GM18951 (cell line): ENCODE measurements around the gene HLA-DRB5.
"Not testable (repeated sequence)": the region's sequence is repeated elsewhere in the genome, so short reads cannot be mapped to it uniquely, and the experiment has no call there.

Source experiments
- POLR2A ChIP-seq: IDR thresholded peaks from 4 replicates; pipeline ENCODE4 v1.6.1; 2011; ENCODE audit warnings: mild to moderate bottlenecking; ENCODE audit not compliant: insufficient read length, insufficient read depth; ENCODE audit errors: extremely low read depth
- in situ Hi-C: fragments of 300-500 bp; cut with MboI; formaldehyde crosslinking; loops from one replicate; pipeline ENCODE4 v1.12.0; 2022; ENCODE audit warnings: low sequenced_read_pairs, mixed read lengths, inconsistent platforms; ENCODE audit not compliant: unreplicated experiment

The HLA-DRB5 gene

DNA sequence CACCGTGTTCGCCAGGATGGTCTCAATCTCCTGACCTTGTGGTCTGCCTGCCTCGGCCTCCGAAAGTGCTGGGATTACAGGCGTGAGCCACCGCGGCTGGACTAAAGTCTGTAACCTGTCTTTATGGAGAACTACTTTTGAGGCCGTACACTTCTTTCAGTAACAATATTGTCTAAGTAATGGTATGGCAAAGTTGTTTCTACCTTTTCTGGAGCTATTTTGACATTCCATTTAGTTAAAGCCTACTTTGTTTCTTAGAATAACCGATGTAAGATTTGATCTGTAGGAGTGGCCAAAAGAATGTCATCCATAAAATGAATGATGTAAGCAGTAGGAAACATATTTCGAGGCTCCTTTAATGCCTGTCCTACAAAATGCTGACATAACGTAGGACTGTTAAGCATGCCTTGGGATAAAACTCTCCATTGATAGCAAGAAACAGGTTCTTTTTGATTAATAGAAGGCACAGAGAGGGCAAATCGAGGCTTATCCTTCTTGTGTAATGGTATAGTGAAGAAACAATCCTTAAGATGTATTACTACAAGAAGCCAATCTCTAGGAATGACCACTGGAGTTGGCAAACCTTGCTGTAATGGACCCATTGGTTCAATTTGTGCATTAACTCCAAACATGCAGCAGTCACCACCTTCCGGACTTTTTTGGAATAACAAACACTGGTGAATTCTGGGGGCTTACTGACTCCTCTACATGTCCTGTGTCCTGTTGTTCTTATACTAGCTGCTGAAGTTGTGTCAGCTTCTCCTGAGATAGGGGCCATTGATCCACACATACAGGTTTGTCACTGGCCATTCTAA is 54.5 kb downstream of the HLA-DRB5 start:
- TF ChIP-seq POLR2A: no peak
- in situ Hi-C loops: no loop called here

DNA sequence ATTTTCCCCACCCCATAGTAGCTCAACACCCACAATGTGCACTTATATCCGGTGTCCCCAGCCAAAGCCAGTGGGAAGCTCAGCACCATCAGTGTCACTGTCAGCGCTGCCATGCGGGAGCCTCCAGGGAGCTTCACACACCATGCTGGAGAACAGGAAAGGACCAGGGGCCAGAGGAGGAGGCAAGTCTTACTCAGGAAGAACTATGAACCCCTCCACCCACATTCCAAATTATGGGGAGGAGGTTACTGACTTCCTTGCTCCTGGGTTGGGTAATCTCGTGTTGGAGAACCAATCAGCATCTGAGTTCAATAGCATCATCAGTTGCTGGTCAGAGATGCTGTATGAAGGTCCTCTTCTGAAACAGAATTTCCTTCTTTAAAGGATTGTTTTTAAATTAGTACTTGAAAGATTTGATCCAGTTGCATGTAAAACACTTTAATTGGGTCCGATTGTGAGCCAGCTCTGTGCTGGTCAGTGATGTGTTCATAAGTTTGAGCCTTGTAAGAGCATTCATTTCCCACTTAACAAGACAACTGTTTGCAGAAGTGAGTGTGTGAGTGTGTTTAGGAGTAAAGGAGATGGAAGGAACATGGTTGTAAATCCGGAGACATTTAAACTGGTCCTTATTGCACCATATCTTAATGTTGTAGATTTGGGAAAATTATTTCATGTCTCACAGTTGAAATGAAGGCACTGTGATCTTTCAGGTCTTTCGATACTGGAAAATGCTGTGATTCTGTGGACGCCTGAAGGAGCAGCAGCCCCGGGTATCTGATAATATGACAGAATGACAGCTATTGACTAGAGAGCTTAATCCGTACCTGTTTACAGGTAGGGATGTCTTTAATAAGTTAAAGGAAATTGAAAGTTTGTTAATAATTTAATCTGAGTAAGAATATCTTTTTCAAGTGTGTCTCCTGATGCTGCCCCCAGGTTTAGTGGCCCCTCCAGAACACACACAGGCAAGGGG is 56.4 kb downstream of the HLA-DRB5 start:
- TF ChIP-seq POLR2A: peak; percentile 48
- in situ Hi-C loops: loop anchor here (5.0 kb wide), 1 partner anchor 114 kb away; the partner anchor contains the start of gene HLA-DRB1

DNA sequence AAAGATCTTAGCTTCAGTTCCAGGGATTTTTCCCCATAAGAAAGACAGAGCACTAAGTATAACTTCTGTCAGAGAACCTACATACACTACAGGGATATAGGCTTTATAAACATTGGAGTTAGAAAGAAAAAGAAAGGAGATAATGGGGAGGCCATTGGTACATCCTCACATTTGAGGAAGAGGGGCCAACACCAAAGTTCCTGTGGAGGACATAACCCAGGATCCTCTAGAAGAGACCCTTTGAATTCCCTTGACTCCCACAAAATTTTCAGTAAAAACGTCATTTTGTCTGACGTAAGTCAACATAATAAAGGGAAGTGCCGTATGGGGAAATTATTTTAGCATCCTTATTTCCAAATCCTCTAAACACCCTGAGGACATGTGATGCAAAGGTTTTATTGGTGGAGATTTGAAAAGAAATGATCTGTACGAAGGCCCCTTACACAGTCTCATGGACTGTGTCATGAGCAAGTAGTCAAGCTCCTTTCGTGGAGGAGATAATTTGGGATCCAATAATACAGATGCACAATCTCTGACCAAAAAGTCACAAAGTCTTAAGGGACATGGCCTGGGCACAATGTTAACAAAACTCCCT is 57.2 kb downstream of the HLA-DRB5 start:
- in situ Hi-C loops: loop anchor here (5.0 kb wide), 1 partner anchor 114 kb away; the partner anchor contains the start of gene HLA-DRB1

DNA sequence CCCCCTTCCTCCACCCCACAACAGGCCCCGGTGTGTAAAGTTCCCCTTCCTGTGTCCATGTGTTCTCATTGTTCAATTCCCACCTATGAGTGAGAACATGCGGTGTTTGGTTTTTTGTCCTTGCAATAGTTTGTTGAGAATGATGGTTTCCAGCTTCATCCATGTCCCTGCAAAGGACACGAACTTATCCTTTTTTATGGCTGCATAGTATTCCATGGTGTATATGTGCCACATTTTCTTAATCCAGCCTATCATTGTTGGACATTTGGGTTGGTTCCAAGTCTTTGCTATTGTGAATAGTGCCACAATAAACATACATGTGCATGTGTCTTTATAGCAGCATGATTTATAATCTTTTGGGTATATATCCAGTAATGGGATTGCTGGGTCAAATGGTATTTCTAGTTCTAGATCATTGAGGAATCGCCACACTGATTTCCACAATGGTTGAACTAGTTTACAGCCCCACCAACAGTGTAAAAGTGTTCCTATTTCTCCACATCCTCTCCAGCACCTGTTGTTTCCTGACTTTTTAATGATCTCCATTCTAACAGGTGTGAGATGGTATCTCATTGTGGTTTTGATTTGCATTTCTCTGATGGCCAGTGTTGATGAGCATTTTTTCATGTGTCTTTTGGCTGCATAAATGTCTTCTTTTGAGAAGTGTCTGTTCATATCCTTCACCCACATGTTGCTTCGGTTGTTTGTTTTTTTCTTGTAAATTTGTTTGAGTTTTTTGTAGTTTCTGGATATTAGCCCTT is 62.2 kb downstream of the HLA-DRB5 start:
- in situ Hi-C loops: not testable (repeated sequence)

More for the DNA sequence above, 57.2 kb downstream of the HLA-DRB5 start:
- no peak for TF ChIP-seq POLR2A
